Breast epithelium (tissue), 4 donors: Measurements from ENCODE around the gene COTL1. TPM values are rescaled to one million over a fixed set of nuclear protein-coding genes. Genes with fewer than 3 reads are reported as not detected.

Experiments used
- DNase-seq, 2 donors: peaks; one replicate each; pipeline ENCODE4 v3.0.0-alpha.2; 2019; ENCODE audit warnings: low spot score in 2 of 2
- H3K27ac ChIP-seq, 2 donors: fragments of 200-600 bp; sonication (generic) in 1 of 2; one replicate each; pipeline ENCODE4 v1.5.1; 2016 to 2019; ENCODE audit warnings: mild to moderate bottlenecking in 1 of 2
- H3K27me3 ChIP-seq, 2 donors: fragments of 200-600 bp; sonication (generic) in 1 of 2; one replicate each; pipeline versions ENCODE4 v1.5.1 to v1.6.0; 2017 to 2019; ENCODE audit warnings: control low read depth in 1 of 2, mild to moderate bottlenecking in 1 of 2
- H3K36me3 ChIP-seq: fragments of 200-600 bp; one replicate; pipeline ENCODE4 v1.5.1; 2019
- H3K4me1 ChIP-seq, 2 donors: fragments of 200-600 bp; sonication (generic); one replicate each; pipeline ENCODE4 v1.5.1; 2016 to 2019; ENCODE audit warnings: control low read depth in 1 of 2
- H3K4me3 ChIP-seq, 3 donors: fragments of 200-600 bp; sonication (generic); 1 replicate in 2 of 3; 2 replicates in 1 of 3; pipeline ENCODE4 v1.5.1; 2016 to 2019; ENCODE audit warnings: mild to moderate bottlenecking in 3 of 3, moderate library complexity in 2 of 3
- H3K9me3 ChIP-seq, 2 donors: fragments of 200-600 bp; sonication (generic) in 1 of 2; one replicate each; pipeline ENCODE4 v1.5.1; 2016 to 2019; ENCODE audit warnings: control low read depth in 1 of 2
- CTCF ChIP-seq, 3 donors: fragments of 450-650 bp; IDR thresholded peaks; one replicate each; pipeline ENCODE4 v1.5.1; 2016 to 2017; ENCODE audit warnings: antibody characterized with exemption in 3 of 3, mild to moderate bottlenecking in 3 of 3, moderate library complexity in 3 of 3
- POLR2A ChIP-seq: fragments of 450-650 bp; IDR thresholded peaks from one replicate; pipeline ENCODE4 v1.6.1; 2016; ENCODE audit warnings: antibody characterized with exemption, mild to moderate bottlenecking, moderate library complexity
- POLR2AphosphoS5 ChIP-seq, 3 donors: sonication (generic); formaldehyde crosslinking; IDR thresholded peaks; one replicate each; pipeline ENCODE4 v1.6.1; 2017; ENCODE audit warnings: antibody characterized with exemption in 3 of 3
- intact Hi-C: fragments of 100-400 bp; cut with DNase I; formaldehyde crosslinking; loops from one replicate; pipeline ENCODE4 v1.15.1; 2023; ENCODE audit warnings: low total_unique reads
- total RNA-seq, 3 donors: library from RNA; depleted of rRNA; stranded (reverse); fragments of >200 nt; gene quantifications; one replicate each; pipeline ENCODE4 v1.1.0, GENCODE V29; 2016

COTL1 gene
- total RNA-seq, 3 donors from 2014 or later, result 22.0 to 49.2 (median 44.6) TPM

- Histone ChIP-seq H3K4me3 (peak overlapping the region in 1 of 3 donors; percentile 35), H3K27ac (peak overlapping the region in 1 of 2 donors; percentile 34), H3K4me1 (no peaks in the 10 kb centered on the region), H3K36me3 (no peaks in the 10 kb centered on the region), H3K9me3 (no peaks in the 10 kb centered on the region), H3K27me3 (no peaks in the 10 kb centered on the region)
- DNase-seq, result no peak
- TF ChIP-seq POLR2AphosphoS5 (IDR thresholded peaks at IDR 0.05) (no peak), POLR2A (no peak), CTCF (IDR thresholded peaks at IDR 0.05) (no peak)
- intact Hi-C loops, result loop anchor here (10.0 kb wide), 1 partner anchor 99 kb away; no protein-coding TSS in a partner anchor
These were observed 3.8 kb downstream of the COTL1 start for GRCh38 chr16:84614073-84614459.

GRCh38 chr16:84613408-84614072 lies 4.3 kb downstream of the COTL1 start:
- H3K4me1 ChIP-seq, result no peaks in the 10 kb centered on the region
- H3K27ac ChIP-seq, result peak overlapping the region in 1 of 2 donors; percentile 34
- H3K36me3 ChIP-seq, result no peaks in the 10 kb centered on the region
- no peaks in the 10 kb centered on the region for H3K27me3 ChIP-seq
- intact Hi-C loops, result loop anchor here (1.0 to 10.0 kb wide), 2 partner anchors 13 to 99 kb away; no protein-coding TSS in a partner anchor
- H3K4me3 ChIP-seq, result peak overlapping the region in 1 of 3 donors; percentile 35
- TF ChIP-seq POLR2A, result no peak
- TF ChIP-seq CTCF (IDR thresholded peaks at IDR 0.05), result no peak
- no peak for TF ChIP-seq POLR2AphosphoS5 (IDR thresholded peaks at IDR 0.05)
- H3K9me3 ChIP-seq, result no peaks in the 10 kb centered on the region
- DNase-seq, result no peak

GRCh38 chr16:84612686-84613085 lies 5.2 kb downstream of the COTL1 start:
- TF ChIP-seq CTCF (IDR thresholded peaks at IDR 0.05) (no peak), POLR2AphosphoS5 (IDR thresholded peaks at IDR 0.05) (no peak), POLR2A (no peak)
- Histone ChIP-seq H3K4me1 (no peaks in the 10 kb centered on the region), H3K27ac (no peak overlapping the region)

GRCh38 chr16:84611041-84611440 lies 6.8 kb downstream of the COTL1 start:
- TF ChIP-seq CTCF (IDR thresholded peaks at IDR 0.05), result no peak
- TF ChIP-seq POLR2AphosphoS5 (IDR thresholded peaks at IDR 0.05), result no peak
- no peak for TF ChIP-seq POLR2A
- Histone ChIP-seq H3K27me3 (no peaks in the 10 kb centered on the region), H3K36me3 (no peaks in the 10 kb centered on the region), H3K27ac (no peak overlapping the region), H3K9me3 (no peaks in the 10 kb centered on the region), H3K4me3 (no peak overlapping the region), H3K4me1 (no peaks in the 10 kb centered on the region)
- no peak for DNase-seq
- intact Hi-C loops, result loop anchor here (10.0 kb wide), 1 partner anchor 96 kb away; no protein-coding TSS in a partner anchor

More at GRCh38 chr16:84612686-84613085, 5.2 kb downstream of the COTL1 start:
- Histone ChIP-seq H3K4me3 (no peak overlapping the region), H3K9me3 (no peaks in the 10 kb centered on the region), H3K27me3 (no peaks in the 10 kb centered on the region), H3K36me3 (no peaks in the 10 kb centered on the region)
- no peak for DNase-seq
- intact Hi-C loops, result loop anchor here (1.0 to 10.0 kb wide), 2 partner anchors 12 to 98 kb away; no protein-coding TSS in a partner anchor

GRCh38 chr16:84610376-84610775 lies 7.5 kb downstream of the COTL1 start:
- H3K36me3 ChIP-seq, result no peaks in the 10 kb centered on the region
- intact Hi-C loops, result loop anchor here (10.0 kb wide), 1 partner anchor 96 kb away; no protein-coding TSS in a partner anchor
- no peaks in the 10 kb centered on the region for H3K27me3 ChIP-seq
- H3K27ac ChIP-seq, result no peak overlapping the region
- TF ChIP-seq POLR2AphosphoS5 (IDR thresholded peaks at IDR 0.05) (no peak), POLR2A (no peak), CTCF (IDR thresholded peaks at IDR 0.05) (no peak)
- H3K4me1 ChIP-seq, result no peaks in the 10 kb centered on the region
- no peak overlapping the region for H3K4me3 ChIP-seq
- no peak for DNase-seq
- no peaks in the 10 kb centered on the region for H3K9me3 ChIP-seq
